ENCODE data around the gene PDIA5. TPM values are rescaled to one million over a fixed set of nuclear protein-coding genes. Genes with fewer than 3 reads are reported as not detected.

PDIA5 gene
- total RNA-seq, 2 donors from 2014 or later, result 57.5 to 68.3 TPM

GRCh38 chr3:123165163-123165562 is 98.3 kb downstream of the PDIA5 start:
- Mint-ChIP-seq H3K27me3 (ENCODE audit: insufficient read depth) (no peaks in the 10 kb centered on the region), H3K4me3 (no peak overlapping the region), H3K4me1 (peaks cover 11% of the 10 kb centered on the region), H3K27ac (no peak overlapping the region), H3K9me3 (peaks cover 19% of the 10 kb centered on the region), H3K36me3 (ENCODE audit: low read depth) (peaks cover 80% of the 10 kb centered on the region)
- Histone ChIP-seq H3K4me3 (ENCODE audit: low read length) (no peak overlapping the region), H3K27me3 (ENCODE audit: control insufficient read depth, insufficient read depth, low read length, poor library complexity, severe bottlenecking) (no peaks in the 10 kb centered on the region), H3K27ac (ENCODE audit: low read depth, low read length) (no peak overlapping the region), H3K9ac (ENCODE audit: extremely low read depth, low read length, poor library complexity, severe bottlenecking) (no peak overlapping the region), H3K4me1 (ENCODE audit: control insufficient read depth, insufficient read depth, low read length) (peaks cover 9% of the 10 kb centered on the region), H3K9me3 (ENCODE audit: control insufficient read depth, low read length) (peaks cover 39% of the 10 kb centered on the region), H3K36me3 (ENCODE audit: control insufficient read depth, insufficient read depth, low read length) (peaks cover 82% of the 10 kb centered on the region)
- TF ChIP-seq, protein P1, sequence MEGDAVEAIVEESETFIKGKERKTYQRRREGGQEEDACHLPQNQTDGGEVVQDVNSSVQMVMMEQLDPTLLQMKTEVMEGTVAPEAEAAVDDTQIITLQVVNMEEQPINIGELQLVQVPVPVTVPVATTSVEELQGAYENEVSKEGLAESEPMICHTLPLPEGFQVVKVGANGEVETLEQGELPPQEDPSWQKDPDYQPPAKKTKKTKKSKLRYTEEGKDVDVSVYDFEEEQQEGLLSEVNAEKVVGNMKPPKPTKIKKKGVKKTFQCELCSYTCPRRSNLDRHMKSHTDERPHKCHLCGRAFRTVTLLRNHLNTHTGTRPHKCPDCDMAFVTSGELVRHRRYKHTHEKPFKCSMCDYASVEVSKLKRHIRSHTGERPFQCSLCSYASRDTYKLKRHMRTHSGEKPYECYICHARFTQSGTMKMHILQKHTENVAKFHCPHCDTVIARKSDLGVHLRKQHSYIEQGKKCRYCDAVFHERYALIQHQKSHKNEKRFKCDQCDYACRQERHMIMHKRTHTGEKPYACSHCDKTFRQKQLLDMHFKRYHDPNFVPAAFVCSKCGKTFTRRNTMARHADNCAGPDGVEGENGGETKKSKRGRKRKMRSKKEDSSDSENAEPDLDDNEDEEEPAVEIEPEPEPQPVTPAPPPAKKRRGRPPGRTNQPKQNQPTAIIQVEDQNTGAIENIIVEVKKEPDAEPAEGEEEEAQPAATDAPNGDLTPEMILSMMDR (conservative IDR thresholded peaks at IDR 0.05), result no peak
- no peak for DNase-seq
- 86 to 96% methylated on average over 1 of the region's 1 CpG for WGBS, 2 experiments (ENCODE audit: insufficient coverage in 1 of 2, insufficient read length in 1 of 2)

DNA sequence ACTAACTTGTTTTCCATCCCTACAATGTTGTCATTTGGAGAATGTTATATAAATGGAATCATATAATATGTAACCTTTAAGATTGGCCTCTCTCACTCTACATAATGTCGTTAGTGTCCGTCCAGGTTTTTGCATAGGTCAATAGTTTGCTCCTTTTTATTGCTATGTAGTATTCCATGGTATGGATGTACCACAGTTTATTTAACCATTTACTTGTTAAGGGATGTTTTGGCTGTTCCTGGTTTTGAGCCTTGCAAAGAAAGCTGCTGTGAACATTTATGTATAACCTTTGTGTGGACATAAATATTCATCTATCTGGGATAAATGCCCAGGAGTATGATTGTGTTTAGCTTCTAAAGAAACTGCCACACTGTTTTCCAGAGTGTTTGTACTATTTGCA is 100.9 kb downstream of the PDIA5 start:
- Histone ChIP-seq H3K9ac (ENCODE audit: extremely low read depth, low read length, poor library complexity, severe bottlenecking) (no peak overlapping the region), H3K4me3 (ENCODE audit: low read length) (no peak overlapping the region), H3K27ac (ENCODE audit: low read depth, low read length) (no peak overlapping the region), H3K36me3 (ENCODE audit: control insufficient read depth, insufficient read depth, low read length) (peaks cover 59% of the 10 kb centered on the region), H3K27me3 (ENCODE audit: control insufficient read depth, insufficient read depth, low read length, poor library complexity, severe bottlenecking) (no peaks in the 10 kb centered on the region), H3K4me1 (ENCODE audit: control insufficient read depth, insufficient read depth, low read length) (peaks cover 9% of the 10 kb centered on the region), H3K9me3 (ENCODE audit: control insufficient read depth, low read length) (peaks cover 39% of the 10 kb centered on the region)
- TF ChIP-seq, protein P1 (conservative IDR thresholded peaks at IDR 0.05), result no peak
- Mint-ChIP-seq H3K27me3 (ENCODE audit: insufficient read depth) (no peaks in the 10 kb centered on the region), H3K27ac (no peak overlapping the region), H3K4me3 (no peak overlapping the region), H3K4me1 (peaks cover 12% of the 10 kb centered on the region), H3K36me3 (ENCODE audit: low read depth) (peaks cover 58% of the 10 kb centered on the region), H3K9me3 (peaks cover 19% of the 10 kb centered on the region)
- no peak for DNase-seq
- 100% methylated on average over 2 of the region's 2 CpGs; no CpG with 5 or more reads in 1 of the 2 experiments for WGBS, 2 experiments (ENCODE audit: insufficient coverage in 1 of 2, insufficient read length in 1 of 2)

DNA sequence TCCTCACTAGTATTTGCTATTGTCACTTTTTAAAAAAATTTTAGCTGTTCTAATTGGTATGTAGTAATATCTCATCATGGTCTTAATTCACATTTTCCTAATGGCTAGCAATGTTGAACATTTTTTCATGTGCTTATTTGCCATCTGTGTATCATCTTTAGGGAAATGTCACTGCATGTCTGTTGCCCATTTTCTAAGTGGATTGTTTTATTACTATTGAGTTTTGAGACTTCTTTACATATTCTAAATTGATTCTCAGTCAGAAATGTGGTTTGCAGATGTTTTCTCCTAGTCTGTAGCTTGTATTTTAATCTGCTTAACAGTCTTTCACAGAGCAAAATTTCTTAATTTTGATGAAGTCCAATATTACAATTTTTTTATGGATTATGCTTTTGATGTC is 101.3 kb downstream of the PDIA5 start:
- peaks cover 55% of the 10 kb centered on the region for H3K36me3 Mint-ChIP-seq (ENCODE audit: low read depth)
- H3K4me3 Mint-ChIP-seq, result no peak overlapping the region
- Histone ChIP-seq H3K4me3 (ENCODE audit: low read length) (no peak overlapping the region), H3K27me3 (ENCODE audit: control insufficient read depth, insufficient read depth, low read length, poor library complexity, severe bottlenecking) (no peaks in the 10 kb centered on the region), H3K9me3 (ENCODE audit: control insufficient read depth, low read length) (peaks cover 39% of the 10 kb centered on the region), H3K36me3 (ENCODE audit: control insufficient read depth, insufficient read depth, low read length) (peaks cover 55% of the 10 kb centered on the region), H3K4me1 (ENCODE audit: control insufficient read depth, insufficient read depth, low read length) (peaks cover 9% of the 10 kb centered on the region), H3K9ac (ENCODE audit: extremely low read depth, low read length, poor library complexity, severe bottlenecking) (no peak overlapping the region), H3K27ac (ENCODE audit: low read depth, low read length) (no peak overlapping the region)
- DNase-seq, result no peak
- peaks cover 19% of the 10 kb centered on the region for H3K9me3 Mint-ChIP-seq
- H3K4me1 Mint-ChIP-seq, result peaks cover 12% of the 10 kb centered on the region
- H3K27me3 Mint-ChIP-seq (ENCODE audit: insufficient read depth), result no peaks in the 10 kb centered on the region
- TF ChIP-seq, protein P1 (conservative IDR thresholded peaks at IDR 0.05), result no peak
- no peak overlapping the region for H3K27ac Mint-ChIP-seq
